DMS153 treated with DMSO at 0.1 percent for 48 hours (cell line): ENCODE measurements around the gene C20orf202.

Experiments used
- DNase-seq: peaks from one replicate; lab custom pipeline; 2025; ENCODE audit not compliant: unreplicated experiment; lab: John Stamatoyannopoulos, UW

Gene C20orf202

DNA sequence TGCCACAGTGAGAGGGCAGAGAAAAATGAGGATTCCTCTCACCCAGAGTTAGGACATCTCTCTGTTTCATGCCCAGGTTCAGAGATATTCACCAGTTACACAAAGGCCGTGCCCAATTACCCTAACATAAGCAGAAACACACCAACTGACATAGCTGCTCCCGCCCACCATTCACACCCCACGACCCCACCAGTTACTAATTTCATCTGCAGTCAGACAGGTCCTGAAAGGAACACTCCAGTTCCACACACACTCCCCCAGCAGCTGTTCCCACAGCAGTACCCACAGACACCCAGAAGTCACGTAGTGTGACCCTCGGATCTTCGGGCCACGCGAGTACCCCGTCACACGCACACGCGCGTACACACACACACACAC lies 19.0 kb upstream of the C20orf202 start:
- no peak for DNase-seq

GRCh38 chr20:1184638-1185315 lies 18.5 kb upstream of the C20orf202 start, which contains the start of gene TMEM74B:
TMEM74B (minus strand) TSS chr20:1184981; CDS start chr20:1183801, 1,180 bp downstream.
- no peak for DNase-seq

DNA sequence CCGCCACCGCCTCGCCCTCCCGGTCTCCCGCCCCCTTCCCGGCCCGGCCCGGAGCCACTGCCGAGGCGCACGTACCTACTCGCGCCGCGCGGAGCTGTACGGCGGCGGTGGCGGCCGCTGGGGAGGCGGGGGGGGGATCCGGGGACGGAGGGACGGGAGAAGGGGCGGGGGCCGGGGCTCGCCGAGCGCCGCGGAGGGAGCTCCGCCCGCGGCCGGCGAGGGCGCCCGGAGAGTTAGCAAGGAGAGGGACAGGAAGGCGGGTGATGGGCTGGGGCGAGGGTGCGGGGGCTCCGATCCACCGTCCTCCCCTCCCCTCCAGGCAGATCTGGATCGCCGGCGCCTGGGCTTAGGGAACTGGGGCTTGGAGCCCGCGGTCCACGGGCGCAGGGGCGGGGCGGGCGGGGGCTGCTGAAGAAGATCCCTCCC lies 17.9 kb upstream of the C20orf202 start:
- no peak for DNase-seq

GRCh38 chr20:1185790-1186334 lies 17.4 kb upstream of the C20orf202 start:
- peak; percentile 8 for DNase-seq

DNA sequence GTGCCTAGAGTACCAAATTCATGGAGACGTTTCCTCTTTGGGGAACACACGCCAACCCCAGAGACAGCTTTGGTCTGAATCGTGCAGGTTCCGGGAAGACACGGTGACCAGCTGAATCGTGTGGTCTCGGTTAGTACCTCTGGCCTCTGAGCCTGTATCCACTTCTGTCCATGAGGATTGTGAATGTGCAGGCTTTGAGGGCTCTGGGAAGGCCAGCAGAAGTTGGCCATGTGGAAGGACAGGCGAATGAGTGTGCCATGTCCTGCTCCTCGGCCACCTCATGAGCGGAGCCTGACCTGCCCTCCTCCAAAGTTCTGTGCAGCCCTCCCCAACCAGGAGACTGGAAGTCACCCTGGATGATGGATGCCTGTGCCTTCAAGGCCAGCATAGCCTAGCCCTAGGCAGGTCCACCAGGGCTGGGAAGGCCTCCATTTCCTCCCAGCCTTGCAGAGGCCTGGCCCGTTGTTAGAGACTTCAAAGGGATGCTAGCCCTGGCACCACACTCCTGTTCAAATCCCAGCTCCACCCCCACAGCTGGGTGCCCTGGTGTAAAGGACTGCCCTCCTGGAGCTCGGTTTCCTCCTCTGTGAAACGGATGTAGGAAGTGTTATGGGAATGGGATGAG lies 16.8 kb upstream of the C20orf202 start:
- DNase-seq, result no peak

DNA sequence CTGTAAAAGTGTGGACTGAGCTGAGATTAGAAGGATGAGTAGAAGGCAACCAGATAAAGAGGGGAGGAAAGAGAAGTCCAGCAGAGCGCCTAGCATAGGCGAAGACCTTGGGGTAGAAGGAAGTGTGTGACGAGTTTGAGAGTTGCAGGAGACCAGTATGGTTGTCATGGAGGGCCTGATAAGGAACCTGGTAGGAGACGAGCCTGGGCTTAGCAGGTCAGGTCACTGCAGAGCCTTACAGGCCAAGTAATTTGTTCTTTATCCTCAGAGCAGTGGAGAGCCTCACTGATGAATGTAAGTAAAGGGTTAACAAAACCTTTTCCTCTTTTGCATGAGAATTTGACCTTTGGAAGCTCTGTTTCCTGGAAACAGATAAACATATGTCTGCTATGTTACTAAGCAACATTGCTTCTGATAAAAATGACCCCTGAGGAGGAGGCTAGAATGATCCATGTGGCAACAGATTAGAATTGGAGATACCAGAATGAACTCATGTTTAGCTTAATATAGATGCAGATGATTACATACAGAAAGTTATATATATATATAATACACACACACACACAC lies 15.6 kb upstream of the C20orf202 start:
- no peak for DNase-seq

DNA sequence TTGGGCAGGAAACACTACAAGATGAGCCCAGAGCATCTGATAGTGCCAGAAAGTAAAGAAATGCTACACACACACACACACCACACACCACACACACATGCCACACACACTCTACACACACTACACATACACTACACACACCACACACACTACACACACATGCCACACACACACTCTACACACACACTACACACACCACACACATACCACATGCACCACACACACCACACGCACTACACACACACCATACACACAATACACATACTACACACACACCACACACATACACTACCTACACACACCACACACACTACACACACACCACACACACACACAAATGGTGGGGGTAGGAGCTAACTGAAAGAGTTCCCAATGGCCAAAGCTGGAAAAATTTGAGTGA lies 14.9 kb upstream of the C20orf202 start:
- DNase-seq, result no peak

GRCh38 chr20:1189827-1190226 lies 13.4 kb upstream of the C20orf202 start:
- DNase-seq, result no peak

GRCh38 chr20:1190847-1191246 lies 12.4 kb upstream of the C20orf202 start:
- no peak for DNase-seq

GRCh38 chr20:1191299-1191698 lies 12.0 kb upstream of the C20orf202 start:
- no peak for DNase-seq

- DNase-seq, result no peak
Measured at GRCh38 chr20:1195226-1195625, 8.0 kb upstream of the C20orf202 start.

DNA sequence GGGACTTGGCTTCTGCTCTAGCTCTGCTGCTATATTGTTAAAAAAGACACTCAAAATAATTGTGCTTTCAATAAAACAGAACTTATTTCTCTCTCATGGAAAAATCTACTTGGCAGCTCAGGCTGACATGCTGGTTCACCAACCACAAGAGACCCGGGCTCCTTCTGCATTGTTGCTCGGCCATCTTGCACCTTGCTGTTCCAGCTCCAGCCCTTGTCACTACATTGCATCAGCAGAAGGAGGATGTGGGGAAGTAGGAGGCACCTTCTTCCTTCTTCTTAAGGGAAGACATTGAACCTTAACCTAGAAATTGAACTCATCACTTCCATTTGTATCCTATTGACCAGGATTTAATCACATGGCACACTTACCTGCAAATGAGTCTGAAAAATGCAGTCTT lies 6.6 kb upstream of the C20orf202 start:
- no peak for DNase-seq

GRCh38 chr20:1197801-1198200 lies 5.5 kb upstream of the C20orf202 start:
- no peak for DNase-seq

GRCh38 chr20:1198751-1199150 lies 4.5 kb upstream of the C20orf202 start:
- DNase-seq, result no peak

- no peak for DNase-seq
Measured at GRCh38 chr20:1199212-1199873, 3.9 kb upstream of the C20orf202 start.

- DNase-seq, result no peak
Measured at GRCh38 chr20:1199964-1200363, 3.3 kb upstream of the C20orf202 start.

DNA sequence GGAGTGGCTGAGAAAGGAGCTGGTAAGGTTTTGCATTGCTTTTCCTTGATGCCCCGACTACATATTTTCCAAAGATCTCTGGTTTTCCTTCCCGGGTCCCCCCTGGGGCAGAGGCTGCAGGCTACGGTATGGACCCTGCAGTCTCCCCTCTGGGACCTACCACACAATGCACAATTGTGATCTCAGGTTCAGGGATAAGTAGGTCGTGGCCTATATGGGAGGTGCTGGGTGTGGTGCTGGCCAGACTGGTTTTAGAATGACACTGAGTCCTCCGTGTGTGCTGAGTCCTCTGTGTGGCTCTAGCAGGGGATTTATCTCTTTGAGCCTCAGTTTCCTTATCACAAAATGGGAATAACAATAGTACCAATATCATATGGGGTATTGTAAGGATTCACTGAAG lies 376 bp downstream of the C20orf202 start:
- no peak for DNase-seq

GRCh38 chr20:1204113-1204512 lies 859 bp downstream of the C20orf202 start:
- no peak for DNase-seq

GRCh38 chr20:1204576-1204975 lies 1.3 kb downstream of the C20orf202 start:
- DNase-seq, result no peak

DNA sequence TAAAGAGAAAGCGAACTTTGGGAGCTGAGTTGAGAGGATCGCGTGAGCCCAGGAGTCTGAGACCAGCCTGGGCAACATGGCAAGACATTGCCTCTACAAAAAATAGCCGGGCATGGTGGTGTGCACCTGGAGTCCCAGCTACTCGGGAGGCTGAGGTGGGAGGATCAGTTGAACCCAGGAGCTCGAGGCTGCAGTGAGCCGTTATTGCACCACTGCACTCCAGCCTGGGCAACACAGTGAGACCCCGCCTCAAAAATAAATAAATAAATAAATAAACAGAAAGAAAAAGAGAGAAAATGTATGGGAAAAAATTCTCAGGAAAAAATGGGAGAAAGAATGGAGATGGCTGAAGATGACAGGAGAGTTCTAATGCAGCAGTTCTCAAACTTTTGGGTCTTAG lies 2.5 kb downstream of the C20orf202 start:
- no peak for DNase-seq

- DNase-seq, result no peak
Measured at GRCh38 chr20:1206366-1207148, 3.3 kb downstream of the C20orf202 start.
